CD4-positive, alpha-beta T cell treated with Interleukin-15 for 1 hour (primary cell): ENCODE results near the gene MRGPRF.

Experiments used
- DNase-seq: peaks from one replicate; pipeline ENCODE4 v3.0.0-alpha.2; 2020

The MRGPRF gene

GRCh38 chr11:69018924-69019323 is 5.9 kb upstream of the MRGPRF start:
- DNase-seq, result no peak

GRCh38 chr11:69017951-69018350 is 4.9 kb upstream of the MRGPRF start:
- DNase-seq, result no peak

- no peak for DNase-seq
Observed at GRCh38 chr11:69014898-69015549, 2.0 kb upstream of the MRGPRF start.

- no peak for DNase-seq
Observed at GRCh38 chr11:69014084-69014851, 1.2 kb upstream of the MRGPRF start.

- no peak for DNase-seq
Observed at GRCh38 chr11:69012092-69013008, 696 bp downstream of the MRGPRF start.

GRCh38 chr11:69011624-69012091 is 1.4 kb downstream of the MRGPRF start:
- DNase-seq, result no peak

GRCh38 chr11:69010964-69011623 is 2.0 kb downstream of the MRGPRF start:
- DNase-seq, result no peak

GRCh38 chr11:69010361-69010891 is 2.6 kb downstream of the MRGPRF start:
- no peak for DNase-seq

GRCh38 chr11:69009441-69010211 is 3.4 kb downstream of the MRGPRF start:
- no peak for DNase-seq

GRCh38 chr11:69008737-69009440 is 4.2 kb downstream of the MRGPRF start:
- no peak for DNase-seq

- no peak for DNase-seq
Observed at GRCh38 chr11:69007975-69008381, 5.1 kb downstream of the MRGPRF start.

- DNase-seq, result no peak
Observed at GRCh38 chr11:69006816-69007215, 6.2 kb downstream of the MRGPRF start.

GRCh38 chr11:69005631-69006368 is 7.2 kb downstream of the MRGPRF start:
- DNase-seq, result no peak

GRCh38 chr11:69005183-69005630 is 7.8 kb downstream of the MRGPRF start:
- DNase-seq, result no peak

- DNase-seq, result no peak
Observed at GRCh38 chr11:69004411-69005182, 8.4 kb downstream of the MRGPRF start.

GRCh38 chr11:69003866-69004367 is 9.1 kb downstream of the MRGPRF start:
- DNase-seq, result no peak

- peak; percentile 10 for DNase-seq
Observed at GRCh38 chr11:69003301-69003865, 9.7 kb downstream of the MRGPRF start.

GRCh38 chr11:69002570-69003231 is 10.3 kb downstream of the MRGPRF start:
- DNase-seq, result peak; percentile 10
